RPMI8226 (cell line): ENCODE data around the gene MAPK7.
A peak's percentile ranks its signal among the peaks of the same experiment; 100 is the strongest.

Experiments
- DNase-seq: peaks from one replicate; pipeline ENCODE4 v3.0.0-alpha.2; 2015

MAPK7 gene

DNA sequence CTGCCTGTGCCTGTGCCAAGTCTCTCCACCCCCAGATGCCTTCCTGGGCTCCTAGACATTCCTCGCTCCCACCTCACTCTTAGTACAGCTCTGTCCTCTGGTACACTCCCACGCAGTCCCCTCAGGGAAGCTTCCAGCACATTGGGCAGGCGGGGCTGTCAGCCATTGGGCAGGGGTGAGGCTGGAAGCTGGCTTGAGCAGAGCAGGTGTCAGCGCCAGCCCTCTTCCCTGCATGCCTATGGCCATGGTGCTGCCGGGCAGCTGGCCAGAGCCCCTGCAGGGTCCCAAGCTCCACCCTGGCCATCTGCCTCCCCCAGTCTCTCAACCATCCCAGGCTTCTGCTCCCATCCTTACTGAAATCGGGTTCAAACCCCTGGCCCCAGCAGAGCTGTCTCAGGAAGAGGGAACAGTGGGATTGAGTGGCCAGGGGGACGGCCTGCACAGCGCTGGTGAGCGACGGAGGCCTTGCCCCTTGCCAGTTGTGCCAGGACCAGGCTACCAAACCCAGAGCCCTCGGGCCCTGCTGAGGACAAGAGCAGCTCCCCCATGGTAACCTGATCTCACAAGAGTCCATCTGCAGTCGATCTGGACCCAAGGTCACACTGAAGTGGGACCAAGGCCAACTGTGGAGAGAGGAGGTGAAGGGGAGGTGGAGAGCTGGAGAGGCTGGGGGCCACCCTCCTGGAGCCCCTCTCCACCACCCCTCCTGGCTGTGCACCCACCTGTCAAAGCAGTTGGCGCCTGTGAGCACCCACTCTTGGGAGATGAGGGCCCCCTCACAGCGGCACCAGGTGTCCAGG, 13.4 kb upstream of the MAPK7 start:
- no peak for DNase-seq

DNA sequence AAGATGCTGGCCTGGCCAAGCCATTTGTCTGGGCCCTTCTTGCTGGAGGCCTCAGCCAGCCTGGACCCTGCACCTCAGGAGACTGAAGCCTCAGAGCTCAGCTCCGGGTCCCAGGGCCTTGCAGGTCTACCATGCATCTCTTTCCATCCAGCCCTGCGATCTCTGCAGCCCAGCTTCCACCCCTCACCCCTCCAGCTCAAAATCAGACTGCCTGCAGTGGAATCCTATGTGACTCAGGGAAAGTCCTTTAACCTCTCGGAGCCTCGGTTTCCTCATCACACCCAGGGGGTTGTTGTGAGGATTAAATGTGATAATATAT, 12.8 kb upstream of the MAPK7 start:
- no peak for DNase-seq

DNA sequence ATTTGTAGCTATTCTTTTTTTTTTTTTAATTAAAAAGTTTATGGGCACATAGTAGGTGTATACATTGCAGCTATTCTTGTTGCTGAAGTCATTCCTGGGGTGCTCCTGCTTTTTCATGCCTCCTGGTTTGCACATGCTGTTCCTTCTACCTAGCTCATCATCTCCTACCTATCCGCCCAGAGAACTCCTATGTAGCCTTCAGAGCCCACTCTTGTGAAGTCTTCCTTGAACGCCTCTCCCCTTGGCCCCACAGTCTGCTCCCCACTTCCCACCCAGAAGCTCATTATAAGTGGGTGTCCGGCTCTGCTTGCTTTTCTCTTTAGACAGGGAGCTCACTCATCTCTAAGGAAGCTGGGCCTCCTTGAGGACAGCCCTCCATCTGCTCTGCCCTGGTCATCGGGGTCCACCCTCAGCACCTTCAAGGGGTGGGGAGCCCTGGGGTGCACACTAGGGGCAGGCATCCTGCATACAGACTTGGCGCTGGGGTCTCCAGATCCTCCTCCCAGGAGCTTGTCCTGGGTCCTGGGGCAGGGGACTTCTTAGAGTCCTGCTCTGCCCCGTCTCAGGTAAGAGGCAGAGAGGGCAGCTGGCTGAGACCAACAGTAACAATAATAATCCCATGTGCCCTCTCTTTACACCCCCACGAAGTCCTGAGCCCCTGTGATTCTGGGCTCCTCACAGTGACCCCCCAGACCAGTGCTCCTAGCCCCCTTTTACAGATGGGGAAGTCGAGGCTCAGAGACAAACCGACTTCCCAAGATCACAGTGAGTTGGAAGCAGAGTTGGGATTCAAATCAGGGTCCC, 12.3 kb upstream of the MAPK7 start:
- no peak for DNase-seq

DNA sequence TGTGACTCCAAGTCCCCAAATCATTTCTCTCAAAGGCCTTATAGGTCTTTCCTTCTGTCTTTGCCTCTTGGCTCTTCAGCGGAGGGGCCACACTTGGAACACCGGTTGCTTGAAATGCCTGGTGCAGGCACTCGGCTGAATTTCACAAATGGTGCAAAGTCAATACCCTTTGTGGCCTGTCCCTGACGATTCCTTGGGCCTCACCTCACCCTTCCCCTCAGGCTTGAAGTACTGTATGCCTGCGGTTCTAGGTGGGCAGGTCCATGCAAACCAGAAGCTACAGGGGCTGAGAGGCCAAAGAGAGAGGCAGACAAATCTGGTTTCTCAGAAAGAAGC, 11.7 kb upstream of the MAPK7 start:
- DNase-seq: no peak

DNA sequence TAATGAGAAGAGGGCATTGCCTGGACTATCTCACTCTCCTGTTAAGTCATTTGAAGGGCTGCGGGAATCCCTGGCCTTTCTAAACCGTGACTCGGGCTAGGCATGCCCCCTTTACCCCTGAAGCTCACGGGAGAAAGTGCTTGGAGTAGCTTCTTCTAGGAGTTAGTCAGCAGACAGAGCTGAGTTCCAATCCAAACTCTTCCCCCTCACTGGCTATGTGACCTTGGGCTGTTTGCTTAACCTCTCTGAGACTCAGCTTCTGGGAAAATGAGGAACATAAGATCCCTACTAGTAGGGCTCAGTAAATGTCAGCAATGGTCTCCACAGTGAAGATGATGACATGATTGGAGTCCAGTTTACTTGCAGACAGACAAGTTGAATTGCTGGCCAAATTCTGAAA, 10.1 kb upstream of the MAPK7 start:
- no peak for DNase-seq

DNA sequence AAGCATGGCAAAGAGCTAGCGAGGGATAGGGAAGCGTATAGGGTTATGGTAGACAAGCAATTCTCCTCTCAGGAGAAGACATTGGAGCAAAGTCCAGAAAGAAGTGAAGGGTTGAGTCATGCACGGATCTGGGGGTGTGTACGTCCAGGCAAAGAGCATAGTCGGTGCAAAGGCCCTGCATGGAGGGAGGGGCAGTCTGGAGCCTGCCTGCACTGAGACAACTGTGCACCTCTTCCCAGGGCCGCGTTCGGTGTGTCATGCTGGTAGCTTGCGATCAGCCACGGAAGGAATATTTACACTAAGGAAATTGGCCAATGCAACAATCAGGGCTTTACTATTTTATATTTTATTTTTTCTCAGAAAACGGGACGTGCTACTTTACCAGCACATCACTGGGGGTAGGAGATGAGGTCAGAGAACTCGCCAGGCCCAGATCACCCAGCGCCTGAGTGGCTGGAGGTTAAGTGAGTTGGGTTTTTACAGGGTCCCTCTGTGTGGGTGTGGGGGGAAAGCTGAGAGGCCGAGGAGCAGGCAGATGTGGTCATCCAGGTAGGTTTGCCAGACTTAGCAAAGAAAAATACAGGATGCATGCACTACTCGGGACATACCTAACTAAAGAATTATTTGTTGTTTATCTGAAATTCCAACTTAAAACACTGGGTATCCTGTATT, 9.1 kb upstream of the MAPK7 start:
- DNase-seq: no peak

DNA sequence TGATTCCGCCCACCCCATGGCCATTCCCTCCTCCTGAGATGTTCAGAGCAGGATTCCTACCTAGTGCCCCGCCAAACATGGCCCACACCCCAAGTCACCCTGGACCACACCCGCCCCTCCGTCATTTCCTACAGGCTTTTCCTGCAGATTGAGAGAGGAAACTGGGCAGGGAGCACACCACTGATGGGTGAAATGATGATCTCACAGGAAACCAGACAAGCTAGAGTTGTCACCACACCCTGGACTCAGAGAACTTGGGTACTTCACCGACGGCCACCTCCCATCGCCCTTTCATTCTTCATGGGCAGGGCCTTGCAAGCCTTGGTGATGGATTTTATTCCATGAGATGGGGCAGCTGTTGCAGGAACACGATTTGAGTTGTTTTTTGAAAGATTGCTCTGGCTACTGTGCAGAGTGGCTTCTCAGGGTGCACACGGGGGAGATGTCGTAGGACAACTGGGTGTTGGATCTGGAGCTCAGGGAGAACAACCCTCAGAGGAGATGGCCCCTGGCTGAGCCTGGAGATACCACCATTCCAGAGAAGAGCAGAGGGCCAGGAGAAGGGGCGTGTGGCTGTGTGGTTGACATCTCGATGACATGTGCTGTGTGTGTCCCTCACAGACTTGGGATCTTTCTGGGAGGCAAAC, 8.3 kb upstream of the MAPK7 start:
- DNase-seq: no peak

DNA sequence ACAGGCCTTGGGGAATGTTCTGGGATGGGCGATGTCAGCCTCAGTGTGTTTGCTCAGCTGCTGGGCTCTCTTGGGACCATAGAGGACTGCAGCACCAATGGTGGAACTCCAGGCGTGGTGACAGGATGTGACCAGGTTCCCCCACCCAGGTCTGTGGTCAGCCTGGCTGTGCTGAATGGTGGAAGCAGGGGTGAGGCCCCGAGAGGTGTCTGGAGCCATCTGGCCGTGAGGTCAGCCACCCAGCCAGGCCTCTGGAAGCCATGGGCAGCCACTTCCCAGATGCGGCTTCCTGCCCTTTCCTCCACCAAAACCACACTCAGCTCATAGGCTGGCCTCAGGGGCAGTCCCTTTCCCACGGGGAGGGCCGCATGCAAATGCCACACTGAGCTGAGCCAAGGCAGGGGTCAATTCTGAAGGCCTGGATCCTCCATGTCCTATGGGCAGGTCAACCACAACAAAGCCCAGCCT, 7.8 kb upstream of the MAPK7 start:
- no peak for DNase-seq

DNA sequence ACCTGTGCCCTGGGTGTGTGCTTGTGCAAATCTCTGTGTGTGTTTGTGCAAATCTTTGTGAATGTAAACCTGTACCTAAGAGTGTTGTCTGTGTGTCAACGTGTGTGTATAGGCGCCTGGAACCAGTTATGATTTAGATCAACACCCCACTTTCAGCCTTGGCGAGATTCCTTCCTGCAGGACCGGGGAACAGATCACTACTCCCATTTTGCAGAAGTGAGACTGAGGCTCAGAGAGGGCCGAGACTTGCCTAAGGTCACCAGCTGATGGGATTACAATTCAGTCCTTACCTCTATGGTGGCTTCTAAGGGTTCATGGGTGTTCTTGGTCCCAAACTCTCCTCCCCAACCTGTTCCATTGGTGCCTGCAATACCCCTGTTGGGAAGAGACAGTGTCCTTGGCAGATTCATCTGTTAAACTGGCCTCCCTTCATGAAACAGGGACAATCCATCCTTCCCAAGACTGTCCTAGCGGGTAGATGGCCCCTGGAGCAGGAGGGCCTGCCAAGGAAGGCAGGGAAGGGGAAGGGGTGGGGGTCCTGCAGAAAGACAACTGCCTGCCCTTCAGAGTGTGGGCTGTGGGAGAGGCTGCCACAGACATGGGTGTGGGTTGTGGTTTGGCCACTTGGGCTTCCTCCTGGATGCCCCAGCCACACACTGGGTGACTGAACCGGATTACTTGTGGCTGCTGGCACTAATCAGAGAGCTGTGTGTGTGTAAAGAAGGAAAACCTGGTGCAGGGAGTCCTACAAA, 6.9 kb upstream of the MAPK7 start:
- DNase-seq: no peak

DNA sequence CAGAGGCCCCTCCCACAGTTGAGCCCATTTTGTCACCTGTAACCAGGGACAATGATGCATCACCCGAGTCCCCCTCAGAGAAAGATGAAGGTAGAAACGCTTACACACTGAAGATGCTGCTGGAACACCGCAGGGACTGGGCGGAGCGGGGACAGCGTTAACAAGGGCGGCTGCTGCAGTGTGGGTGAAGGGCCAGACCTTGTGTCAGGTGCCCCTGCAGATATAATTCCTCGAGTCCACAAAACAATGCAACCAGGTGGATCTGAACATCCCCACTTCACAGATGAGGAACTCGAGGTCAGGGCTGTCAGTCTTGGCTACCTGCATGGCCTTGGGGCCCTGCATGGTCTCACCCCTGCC, 6.3 kb upstream of the MAPK7 start:
- DNase-seq: no peak

DNA sequence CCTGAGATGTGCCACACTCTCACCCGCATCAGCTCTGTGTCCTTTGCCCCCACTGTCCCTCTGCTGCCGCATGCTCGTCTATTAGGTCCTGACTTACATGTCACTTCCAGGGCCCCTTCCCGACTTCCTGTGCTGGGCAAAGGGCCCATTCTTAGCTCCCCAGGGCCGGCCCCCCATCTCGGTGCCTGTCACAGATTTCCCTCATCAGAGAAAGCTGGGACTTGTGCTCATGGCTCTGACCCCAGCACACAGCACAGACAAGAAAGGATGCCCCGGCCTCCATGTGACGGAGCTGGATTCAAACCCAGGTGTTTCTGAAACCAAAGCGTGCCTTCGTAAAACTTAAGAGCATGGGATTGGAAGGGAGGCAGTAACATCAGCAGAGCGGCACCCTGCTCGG, 5.9 kb upstream of the MAPK7 start:
- DNase-seq: no peak

DNA sequence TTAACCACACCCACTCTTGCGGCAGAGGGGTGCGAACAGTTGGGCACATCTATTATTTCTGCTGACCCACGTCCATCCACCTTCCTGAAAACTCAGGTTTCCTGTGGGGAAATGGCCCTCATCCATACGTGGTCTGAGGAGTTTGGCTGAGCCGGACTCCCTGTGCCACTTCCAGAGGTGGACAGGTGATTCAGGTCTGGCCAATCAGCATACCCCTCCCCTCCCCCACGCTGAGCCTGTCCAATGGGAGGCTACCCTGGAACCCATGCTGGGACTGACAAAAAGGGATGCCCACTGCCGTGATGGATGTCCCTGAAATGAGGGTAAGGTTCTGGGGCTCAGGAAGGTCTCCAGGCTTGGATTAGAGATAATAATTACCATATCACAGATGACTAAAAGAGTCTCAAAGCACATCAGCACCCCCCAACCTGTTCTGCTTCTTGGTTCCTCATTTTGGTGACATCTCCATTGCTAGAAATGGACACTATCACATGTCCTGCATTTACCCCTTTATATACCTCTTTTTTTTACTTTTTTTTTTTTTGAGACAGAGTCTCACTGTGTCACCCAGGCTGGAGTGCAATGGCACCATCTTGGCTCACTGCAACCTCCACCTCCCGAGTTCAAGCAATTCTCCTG, 5.3 kb upstream of the MAPK7 start:
- DNase-seq: no peak

DNA sequence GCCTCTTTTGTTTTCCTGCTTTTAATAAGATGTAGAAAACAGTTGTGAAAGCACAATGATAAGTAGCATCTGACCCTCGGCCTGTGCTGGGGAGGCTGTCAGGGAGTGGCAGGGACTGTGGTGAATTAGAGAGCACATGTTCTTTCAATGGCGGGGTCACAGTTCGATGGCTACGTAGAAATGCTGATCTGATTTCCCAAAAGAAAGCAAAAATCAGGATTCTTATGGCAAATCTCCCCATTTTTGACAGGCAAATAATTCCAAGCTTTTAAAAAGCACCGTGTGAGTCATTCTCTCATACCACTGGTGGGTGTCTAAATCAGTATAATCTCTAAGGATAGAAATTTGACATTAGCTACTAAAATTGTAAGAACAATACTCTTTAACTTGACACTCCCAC, 4.2 kb upstream of the MAPK7 start:
- no peak for DNase-seq

DNA sequence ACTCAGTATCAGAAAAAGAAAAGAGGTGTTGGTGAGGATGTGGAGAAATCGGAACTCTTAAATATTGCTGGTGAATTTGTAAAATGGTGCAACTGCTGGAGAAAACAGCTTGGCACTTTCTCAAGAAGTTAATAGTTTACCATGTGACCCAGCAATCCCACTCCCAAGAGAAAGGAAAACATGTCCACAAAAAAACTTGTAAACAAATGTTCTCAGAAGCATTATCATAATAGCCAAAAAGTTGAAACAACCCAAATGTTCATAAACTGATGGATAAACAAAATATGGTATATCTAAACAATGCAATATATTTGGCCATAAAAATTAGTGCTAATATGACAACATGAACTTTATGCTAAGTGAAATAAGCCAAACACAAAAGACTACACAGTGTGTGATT, 2.6 kb upstream of the MAPK7 start:
- no peak for DNase-seq

DNA sequence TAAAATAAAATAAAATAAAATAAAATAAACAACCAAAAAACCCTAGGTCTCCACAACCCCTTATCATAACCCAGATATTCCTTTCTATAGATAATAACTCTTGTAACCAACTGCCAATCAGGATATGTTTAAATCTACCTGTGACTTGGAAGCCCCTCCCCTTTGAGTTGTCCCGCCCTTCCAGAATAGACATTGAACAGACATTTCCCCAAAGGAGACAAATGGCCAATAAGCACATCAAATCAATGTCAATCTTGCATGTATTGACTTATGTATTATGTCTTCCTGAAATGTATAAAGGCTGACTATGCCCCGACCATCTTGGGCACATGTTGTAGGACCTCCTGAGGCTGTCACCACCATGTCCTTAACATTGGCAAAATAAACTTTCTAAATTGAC, 1.5 kb upstream of the MAPK7 start:
- no peak for DNase-seq

DNA sequence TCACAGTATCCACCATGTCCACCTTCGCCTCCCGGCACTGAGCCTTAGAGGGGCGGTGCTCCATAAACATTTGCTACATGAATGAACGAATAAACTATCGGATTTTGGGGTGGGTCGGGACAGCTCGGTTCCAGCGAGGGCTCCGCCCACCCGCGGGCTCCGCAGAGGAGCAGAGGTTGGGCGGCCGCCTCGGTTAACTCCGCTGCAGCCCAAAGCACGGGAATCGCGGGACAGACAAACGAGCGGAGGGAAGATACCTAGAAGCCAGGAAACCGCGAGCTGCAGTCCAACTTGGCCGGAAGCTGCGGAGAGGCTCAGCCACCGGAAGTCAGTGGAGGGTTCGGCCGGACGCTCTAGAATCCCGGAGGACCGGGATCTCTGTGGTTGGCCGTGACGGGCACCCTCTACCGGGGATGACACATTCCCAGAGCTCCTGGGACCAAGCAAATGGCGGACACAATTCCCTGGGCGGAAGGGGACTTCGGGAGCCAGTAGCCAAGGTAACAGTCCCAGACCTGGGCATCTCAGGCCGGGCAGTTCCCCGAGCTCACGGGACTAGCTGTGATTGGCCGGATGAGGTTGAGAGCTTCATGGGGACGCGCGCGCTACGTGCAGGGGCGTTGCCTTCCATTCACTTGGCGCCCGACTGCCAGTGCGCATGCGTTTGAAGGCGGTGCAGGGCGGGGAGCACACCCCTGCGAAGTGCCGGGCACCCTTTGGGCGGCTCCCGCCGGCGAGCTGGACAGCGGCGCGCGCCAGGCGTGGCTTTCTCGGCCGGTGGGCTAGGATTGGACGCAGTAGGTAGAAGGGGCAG, 489 bp upstream of the MAPK7 start:
- peak; percentile 95 for DNase-seq

DNA sequence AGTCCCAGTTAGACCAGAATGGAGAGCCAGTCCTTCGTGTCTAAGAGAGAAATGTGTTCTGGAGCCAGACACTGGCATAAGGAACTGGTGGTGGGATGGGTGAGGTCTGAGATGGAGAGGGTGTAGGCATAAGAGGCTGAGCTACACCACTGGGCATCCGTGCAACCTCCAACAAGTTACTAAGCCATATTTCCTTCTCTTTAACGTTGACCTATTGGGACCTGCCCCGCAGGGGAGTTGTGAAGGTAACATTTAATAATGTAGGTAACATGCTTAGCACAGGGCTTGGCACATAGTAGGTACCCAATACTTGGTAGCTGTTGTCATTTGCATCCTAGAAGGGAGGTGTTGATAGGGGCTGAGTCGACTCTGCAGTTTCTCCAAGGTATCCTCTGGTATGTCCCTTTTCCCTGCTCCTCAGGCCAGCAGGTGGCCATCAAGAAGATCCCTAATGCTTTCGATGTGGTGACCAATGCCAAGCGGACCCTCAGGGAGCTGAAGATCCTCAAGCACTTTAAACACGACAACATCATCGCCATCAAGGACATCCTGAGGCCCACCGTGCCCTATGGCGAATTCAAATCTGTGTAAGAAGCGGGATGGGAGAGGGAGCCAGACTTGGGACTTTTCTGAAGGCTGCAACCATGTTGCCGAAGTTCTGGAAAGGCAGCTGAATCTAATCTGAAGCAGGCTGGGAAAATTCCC, 1.2 kb downstream of the MAPK7 start:
- DNase-seq: no peak

DNA sequence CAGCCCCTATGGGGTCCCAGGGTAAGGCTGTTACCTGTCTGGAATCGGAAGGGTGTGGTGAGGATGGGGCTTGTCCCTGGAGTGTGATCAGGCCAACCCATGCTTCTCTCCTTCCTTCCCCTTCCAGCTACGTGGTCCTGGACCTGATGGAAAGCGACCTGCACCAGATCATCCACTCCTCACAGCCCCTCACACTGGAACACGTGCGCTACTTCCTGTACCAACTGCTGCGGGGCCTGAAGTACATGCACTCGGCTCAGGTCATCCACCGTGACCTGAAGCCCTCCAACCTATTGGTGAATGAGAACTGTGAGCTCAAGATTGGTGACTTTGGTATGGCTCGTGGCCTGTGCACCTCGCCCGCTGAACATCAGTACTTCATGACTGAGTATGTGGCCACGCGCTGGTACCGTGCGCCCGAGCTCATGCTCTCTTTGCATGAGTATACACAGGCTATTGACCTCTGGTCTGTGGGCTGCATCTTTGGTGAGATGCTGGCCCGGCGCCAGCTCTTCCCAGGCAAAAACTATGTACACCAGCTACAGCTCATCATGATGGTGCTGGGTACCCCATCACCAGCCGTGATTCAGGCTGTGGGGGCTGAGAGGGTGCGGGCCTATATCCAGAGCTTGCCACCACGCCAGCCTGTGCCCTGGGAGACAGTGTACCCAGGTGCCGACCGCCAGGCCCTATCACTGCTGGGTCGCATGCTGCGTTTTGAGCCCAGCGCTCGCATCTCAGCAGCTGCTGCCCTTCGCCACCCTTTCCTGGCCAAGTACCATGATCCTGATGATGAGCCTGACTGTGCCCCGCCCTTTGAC, 2.4 kb downstream of the MAPK7 start:
- DNase-seq: no peak

DNA sequence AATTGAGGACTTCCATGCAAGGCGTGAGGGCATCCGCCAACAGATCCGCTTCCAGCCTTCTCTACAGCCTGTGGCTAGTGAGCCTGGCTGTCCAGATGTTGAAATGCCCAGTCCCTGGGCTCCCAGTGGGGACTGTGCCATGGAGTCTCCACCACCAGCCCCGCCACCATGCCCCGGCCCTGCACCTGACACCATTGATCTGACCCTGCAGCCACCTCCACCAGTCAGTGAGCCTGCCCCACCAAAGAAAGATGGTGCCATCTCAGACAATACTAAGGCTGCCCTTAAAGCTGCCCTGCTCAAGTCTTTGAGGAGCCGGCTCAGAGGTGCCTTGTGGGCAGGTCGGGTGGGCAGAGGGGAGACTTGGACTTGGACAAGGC, 3.1 kb downstream of the MAPK7 start:
- DNase-seq: no peak
